Stimulated activated CD4-positive, alpha-beta T cell treated with anti-CD3 and anti-CD28 coated beads, Interleukin-15, amount 100 ng/mL, for 48 hours (primary cell): Measurements from ENCODE around the gene VSIG10L.

Source experiments
- DNase-seq, 2 donors: peaks; one replicate each; pipeline ENCODE4 v3.0.0-alpha.2; 2020; ENCODE audit warnings: low read depth in 2 of 2

VSIG10L gene

DNA sequence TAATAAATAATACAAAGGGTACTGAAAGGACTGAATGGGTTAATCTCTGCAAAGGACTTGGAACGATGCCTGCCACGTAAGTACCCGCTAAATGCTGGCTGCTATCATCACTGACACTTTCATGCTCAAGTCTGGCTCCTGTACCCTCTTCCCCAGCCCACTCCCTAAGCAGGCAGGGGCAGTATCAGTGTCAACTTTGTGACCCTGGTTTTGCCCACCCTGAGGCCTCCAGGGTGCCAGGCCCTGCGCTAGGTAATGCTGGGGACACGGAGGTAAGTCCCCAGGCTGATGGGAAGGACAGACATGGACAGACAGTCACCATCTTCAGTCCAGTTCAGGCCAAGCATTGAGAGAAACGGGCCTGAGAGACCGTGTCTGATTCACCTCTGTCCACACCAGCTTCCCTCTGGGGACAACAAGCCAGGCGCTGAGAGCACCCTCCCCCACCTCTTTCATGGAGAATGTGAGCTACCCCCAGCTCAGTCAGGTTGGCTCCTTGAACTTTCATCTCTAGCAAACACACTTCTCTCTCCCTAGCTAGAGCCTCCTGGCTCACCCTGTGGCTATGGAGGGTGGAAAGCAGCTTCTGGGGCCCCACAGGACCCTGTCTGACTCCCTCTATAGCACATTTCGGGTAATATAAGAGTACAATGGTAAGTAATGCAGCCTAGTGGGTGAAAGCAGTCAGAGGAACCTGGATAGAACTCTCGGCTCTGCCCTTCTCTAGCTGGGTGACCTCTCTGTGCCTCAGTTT, 23.4 kb upstream of the VSIG10L start:
- DNase-seq: no peak

DNA sequence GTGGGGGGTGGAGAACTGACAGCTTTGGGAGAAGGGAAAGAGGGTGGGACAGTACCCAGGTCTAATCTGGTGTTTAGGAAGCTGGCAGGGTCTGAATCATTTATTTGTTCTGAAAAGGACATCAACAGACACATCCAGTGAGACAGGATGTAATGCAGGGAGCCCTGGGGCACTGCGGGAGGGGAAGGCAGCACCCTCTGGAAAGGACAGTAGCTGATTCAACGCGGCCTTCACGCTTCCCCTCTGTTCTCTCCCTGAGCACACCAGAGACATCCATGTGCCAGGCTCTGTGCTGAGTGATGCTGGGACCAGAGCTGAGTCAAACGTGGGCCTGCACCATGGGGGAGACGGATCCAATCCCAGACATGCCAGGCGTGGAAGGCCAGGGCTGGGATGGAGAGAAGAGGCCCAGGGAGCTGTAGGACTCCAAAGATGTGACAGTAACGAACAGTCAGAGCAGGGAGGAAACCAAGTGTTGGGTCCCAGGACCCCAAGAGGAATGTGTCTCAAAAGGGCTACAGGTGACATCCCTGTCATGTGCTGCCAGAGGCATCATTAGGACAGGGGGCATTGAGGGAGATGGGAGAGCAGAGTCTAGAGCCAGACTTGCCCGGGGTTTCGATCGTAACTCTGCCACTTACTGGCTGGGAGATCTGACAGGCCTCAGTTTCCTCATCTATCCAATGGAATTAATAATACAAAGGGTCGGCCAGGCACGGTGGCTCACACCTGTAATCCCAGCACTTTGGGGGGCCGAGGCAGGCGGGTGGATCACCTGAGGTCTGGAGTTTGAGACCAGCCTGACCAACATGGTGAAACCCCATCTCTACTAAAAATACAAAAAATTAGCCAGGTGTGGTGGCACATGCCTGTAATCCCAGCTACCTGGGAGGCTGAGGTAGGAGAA, 22.5 kb upstream of the VSIG10L start:
- DNase-seq: no peak

DNA sequence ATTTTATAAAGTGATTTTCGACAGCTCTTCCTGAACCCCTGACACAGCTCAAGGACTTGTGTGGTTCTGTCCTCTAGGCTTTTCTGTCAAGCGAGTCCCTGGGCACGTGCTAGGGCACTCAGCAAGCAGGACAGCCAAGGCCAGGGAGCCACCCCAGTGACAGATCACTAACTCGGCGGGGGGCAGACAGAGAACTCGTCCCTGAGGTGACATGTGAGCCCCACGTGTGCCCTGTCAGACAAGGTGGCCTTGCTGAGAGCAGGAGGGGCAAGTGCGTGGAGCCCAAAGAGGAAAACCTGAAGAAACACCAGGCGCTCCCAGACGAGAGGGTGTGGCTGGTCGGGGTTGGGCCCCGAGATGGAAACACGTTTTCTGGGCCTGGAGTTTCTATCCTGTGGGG, 19.3 kb upstream of the VSIG10L start:
- no peak for DNase-seq

DNA sequence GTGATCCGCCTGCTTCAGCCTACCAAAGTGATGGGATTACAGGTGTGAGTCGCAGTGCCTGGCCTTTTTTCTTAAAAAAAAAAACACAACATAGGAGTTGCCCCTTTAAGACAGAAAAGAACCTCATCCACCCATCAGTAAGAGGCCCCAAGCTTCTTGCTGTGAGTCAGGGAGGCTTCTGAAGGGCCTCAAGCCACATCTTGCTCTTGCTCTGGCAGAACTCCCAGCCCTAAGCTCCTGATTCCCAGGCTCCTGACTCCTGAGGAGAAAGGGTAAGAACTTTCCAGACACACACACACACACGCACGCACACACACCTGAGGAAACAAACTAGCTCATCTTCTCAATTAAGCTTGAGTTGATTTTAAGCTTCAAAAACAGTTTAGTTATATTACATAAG, 17.4 kb upstream of the VSIG10L start:
- DNase-seq: no peak

DNA sequence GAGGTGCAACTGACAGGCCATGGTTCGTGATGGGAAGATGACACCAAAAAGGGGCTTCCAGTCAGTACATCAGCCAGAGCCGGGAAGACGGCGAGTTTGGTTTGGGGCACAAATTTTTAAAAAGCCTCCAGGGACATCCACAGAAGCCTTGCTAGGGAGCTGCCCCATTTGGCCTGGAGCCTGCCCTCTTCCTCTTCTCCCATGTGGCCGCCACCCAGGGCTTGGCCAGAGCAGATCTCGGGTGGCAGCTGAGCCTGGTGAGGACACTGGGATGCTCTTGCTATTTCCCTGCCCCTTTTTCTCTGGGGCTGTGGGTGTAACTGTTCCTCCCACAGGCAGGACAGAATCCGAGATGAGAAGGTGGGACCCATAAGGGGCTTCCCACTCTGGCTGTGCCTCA, 16.0 kb upstream of the VSIG10L start:
- DNase-seq: no peak

DNA sequence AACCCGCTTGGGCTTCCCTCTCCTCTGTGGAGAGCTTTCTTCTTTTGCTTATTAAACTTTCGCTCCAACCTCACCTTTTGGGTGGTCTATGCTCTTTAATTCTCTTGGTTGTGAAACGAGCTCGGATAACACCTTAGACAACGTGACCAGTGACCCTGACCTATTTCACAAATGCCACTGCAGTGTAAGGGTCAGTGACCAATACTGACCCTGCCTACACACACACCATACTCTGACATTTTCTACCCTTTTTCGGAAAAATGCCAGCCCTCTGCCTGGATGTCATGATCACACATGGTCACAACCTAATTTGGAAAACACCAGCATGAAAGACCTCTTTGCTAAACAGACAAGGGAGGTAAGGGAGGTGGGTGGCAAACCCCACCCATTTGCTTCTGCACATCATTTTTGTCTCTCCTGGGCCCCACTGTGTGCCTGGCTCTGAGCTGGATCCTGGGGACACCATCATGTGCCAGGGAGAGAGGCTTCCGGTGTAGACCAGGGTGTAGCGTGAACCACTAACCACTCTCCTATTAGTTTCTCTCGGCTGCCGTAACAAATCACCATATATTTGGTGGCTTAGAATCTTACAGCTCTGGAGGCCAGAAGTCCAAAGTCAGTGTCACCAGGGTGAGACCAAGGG, 14.3 kb upstream of the VSIG10L start:
- DNase-seq: no peak

DNA sequence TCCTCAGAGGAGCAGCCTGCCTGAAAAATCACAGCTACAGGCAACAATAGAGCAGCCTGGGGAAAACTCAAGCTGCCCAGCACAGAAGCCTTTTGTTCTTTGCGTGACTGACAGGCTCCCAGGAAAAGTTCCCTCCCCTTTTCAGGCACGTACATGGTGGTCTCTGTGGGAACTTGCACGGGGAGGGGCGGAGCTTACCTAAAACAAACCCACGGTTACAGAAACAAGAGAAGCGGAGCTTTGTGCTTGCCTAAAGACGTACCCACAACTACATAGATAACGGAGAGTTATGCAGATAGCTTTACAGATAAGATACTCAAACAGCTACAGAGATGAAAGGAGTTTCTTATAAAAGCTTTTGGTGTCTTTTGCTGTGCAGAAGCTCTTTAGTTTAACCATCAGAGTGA, 12.8 kb upstream of the VSIG10L start:
- no peak for DNase-seq

DNA sequence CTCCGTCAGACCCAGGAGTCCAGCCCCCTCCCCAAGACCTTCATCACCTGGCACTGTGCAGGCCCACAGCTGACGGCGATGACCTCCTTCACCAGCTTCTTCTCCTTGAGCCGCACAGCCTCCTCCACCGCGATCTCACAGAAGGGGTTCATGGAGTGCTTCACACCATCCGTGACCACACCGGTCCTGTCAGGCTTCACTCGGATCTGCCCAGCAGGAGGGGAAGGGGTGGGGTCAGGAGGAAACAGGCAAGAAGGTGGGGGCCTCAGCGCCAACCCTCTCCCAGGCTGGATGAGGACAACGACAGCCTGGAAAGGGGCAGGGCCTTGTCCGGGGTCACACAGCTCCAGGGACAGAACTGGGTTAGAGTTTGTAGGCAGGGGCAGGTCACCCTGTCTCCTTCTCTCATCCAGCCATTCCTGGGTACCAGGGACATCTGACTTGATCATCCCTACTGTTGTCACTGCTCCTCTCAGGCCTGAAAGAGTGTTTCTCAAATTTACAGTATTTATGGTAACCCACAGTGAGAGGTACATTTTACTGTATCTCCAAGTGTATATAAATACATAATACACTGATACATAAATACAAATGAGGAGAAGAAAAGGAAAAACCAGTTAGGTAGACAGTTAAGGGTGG, 12.3 kb upstream of the VSIG10L start:
- no peak for DNase-seq

DNA sequence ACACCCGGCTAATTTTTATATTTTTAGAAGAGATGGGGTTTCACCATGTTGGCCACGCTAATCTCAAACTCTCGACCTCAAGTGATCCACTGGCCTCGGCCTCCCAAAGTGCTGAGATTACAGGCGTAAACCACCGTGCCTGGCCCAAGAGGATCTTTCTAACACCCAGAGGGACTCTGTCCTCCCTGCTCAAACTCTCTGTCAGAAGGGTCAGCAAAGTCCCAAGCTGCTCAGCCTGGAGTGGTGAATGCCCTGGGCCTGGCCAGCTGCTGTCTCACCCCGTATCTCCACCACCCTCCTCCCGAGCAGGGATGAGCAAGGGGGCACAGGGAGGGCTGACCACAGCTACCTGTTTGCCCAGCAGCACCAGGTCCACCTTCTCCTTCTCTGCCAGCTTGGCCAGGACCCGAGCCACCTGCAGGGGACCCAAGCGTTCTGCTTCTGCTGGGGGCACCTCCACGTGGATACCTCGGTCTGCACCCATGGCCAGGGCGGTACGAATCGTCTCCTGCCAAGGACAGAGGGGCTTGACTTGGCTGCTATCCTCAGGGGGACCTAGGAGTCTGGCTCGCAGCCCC, 10.9 kb upstream of the VSIG10L start:
- DNase-seq: no peak

DNA sequence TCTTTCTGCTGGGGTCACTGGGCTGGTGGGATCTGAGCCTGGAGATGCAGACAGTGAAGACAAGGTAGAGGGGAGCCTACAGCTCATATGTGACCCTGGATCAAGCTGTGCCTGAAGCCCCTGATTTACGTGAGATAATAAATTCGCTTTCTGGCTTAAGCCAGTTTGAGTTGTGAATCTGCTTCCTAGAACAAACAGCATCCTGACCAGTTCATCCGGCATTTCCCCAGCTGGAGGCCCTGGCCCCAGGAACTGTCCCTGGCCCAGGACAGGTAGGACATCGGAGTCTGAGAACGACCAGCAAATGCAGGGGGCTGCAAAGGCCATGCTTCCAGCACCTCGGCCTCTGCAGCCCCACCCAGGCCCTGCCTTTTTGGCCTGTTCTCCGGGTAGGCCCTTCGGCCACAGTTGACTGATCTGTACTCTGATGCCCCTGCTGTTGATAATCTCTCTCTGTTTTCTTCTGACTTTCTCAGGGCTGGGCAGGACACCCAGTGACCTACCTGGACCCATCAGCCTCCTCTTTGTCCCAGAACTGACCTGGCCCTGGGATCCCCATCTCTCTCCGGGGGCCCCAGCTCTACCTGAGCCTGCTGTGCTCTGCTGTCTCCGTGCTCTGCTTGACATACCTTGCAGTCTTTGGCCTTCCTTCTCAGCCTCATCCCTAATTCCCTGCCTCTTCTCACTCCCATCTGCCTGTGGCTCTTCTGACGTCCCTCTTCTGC, 9.5 kb upstream of the VSIG10L start:
- no peak for DNase-seq

DNA sequence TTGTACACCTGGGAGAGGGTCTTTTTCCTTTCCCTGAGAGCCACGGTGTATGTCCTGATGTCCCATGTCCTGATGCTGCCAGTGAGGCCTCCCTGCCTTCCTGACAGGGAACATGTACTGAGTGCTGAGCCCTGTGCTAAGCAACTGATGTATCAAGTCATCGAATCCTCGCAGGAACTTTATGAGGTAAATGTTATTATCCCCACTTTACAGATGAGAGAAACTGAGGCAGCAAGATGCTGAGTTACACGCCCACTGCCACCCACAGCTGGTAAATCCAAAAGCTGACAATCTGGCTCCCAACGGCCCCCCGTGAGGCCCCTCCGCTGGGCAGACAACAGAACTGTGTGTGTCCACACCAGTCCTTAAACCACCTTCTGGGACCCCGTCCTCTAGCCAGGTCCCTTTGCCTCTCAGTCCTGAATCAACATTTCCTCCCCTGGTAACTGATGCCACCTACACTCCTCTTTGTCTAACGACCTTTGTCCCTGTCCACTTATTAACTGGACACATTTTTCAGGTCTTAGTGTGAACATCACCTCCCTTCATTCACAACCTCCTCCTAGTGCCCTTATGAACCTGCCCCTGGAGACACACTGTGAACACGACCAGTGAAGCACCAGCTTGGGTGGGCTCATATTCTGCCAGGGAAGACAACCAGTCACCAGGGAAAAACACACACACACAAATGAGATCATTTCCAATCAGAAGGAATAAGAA, 5.4 kb upstream of the VSIG10L start:
- no peak for DNase-seq

DNA sequence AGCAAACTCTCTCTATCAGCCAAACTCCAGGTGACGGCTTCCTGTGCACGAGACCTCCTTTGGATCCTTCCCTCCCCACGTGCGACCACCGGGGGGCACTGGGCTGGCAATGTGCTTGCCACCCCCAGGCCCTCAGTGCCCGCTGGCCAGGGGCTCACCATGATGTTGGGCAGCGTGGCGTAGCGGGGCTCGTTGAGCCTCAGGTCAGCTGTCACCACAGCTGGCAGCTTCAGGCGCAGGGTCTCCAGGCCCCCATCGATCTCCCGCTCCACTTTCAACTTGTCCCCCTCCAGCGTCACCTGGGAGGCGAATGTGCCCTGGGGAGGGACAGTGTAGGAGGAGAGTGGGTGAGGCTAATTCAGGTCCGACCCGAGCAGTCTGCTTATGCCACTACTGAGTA, 4.8 kb upstream of the VSIG10L start:
- DNase-seq: no peak

DNA sequence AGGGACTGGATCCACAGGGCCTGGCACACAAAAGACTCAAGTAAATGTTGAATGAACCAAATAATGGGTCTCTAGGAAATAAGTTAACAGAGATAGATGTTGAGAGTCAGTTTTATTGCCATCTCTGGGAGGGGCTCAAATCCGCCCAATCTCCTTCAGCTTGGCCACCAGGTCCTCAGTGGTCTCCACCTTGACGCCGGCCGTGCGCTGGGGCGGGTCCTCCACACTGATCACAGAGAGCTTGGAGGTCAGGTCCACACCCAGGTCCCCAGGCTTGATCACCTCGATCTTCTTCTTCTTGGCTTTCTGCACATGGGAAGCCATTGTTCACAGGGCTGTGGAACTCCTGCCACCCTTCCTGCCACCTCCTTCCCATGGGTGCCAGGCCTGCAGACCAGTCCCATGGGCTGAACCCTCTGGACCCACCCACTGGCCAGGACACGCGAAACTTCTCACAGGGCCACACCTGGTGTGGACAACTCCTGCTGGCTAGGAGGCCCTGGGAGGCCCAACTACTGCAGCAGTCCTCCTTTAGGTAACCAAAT, 3.2 kb upstream of the VSIG10L start:
- no peak for DNase-seq

DNA sequence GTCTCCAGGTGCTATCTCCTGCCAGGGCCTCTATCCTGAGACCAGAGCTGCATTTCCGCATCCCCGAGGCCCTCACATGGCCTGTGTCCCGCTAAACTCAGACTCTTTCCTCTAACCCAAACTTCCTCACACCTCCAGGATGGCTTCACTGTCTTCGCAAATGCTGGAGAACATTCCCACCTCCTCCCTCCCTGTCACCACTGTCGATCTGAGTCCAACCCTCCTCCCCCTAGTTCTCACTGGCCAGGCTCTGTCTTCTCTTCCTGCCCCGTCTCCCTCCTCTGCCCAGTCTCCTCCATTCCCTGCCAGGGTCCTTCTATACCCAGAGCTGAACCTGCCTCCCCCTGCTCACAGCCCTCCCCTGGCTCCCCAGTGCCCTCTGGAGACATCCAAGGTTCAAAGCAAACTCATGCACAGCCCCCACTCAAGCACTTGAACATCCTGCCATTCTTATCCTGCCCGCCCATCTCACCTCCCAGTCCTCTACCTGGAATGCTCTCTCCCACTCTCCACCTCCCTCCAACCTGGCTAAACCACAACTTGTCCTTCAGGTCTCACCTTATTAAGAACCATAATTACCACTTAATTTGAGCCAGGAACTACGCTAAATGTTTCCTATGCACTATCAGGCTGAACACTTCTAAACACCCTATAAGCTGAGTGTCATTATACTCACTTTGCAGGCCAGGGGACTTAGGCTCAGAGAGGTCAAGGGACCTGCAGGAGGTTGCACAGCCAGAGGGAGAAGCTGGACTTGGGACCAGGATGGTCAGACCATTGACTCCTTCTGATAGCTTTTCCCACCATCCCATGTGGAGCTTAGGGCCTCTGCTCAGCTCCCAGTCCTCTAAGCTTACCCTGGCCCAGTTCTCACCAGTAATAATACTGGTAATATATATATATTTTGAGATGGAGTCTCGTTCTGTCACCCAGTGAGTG, 961 bp upstream of the VSIG10L start:
- DNase-seq: no peak

DNA sequence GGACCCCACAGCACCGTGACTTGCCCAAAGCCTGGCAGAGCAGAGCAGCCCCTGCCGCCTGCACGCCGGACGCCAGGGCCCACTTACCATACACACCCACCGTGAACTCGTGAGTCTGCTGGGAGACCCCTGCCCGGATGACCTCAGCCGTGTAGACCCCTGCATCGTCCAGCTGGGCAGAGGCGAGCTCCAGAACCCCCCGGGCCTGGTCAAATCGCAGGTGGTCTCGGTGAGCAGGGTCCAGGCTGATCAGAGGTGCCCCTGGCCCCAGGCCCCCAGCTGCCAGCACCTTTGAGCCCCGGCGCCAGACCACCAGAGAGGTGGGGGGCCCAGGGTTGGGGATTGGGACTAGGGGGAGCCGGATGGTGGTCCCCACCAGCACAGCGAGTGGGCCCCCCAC, 873 bp downstream of the VSIG10L start:
- DNase-seq: no peak

DNA sequence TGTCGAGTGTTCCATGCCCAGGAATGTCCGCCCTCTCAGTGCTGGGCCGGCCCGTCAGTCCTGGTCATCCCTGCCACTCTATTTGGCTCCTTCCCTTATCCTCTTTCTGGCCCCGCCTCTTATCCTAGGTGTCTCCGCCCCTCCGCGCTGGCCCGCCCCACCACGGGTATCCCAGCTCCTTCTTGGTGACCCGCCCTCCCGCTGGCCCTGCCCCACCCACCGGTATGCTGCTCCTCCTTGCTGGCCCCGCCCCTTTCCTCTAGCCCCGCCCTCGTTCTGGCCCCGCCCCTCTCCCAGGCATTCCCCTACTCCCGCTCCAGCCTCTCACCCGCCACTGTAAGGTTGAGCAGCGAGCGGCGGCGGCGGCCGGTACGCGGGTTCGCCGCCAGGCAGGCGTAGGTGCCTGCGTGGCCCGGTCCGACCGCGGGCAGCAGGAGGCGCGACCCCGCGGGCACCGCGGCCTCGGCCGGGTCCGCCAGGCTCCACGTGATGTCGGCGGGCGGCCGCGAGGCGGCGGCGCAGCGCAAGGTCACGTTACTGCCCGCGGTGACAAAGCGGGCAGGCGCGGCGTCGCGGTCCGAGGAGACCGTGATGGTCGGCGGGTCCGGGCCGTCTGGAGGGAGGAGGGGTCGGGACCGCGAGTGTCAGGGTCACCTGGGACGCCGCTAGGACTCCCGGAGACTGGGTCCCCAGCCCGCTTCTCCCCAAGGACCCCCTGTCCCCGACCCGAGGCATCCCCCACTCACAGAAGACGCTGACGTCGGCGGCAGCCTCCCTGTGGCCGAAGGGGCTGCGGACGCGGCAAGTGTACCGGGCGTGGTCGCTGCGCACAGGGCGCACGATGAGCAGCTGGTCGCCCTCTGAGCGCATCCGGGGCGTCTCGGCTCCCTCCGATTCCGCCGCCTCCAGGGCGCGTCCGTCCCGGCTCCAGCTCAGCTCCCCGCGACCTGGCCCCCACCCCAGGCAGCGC, 2.0 kb downstream of the VSIG10L start:
- peak; percentile 97 to 98 for DNase-seq

DNA sequence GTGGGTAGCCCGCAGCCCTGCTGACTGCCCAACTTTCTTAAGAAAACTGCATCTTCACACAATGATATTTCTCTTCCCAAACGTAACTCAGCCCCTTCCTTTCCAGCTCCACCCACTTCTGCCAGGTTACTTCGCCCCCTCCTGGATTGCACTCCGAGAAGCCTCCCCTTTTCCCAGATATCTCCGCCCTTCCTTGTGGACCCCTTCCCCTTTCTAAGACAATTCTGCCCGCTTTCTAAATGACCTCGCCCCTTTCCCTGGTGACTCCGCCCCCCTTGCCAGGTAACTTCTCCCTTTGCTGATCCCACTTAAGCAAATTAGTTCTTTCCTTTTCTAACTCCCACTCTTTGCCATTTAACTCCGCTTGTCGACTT, 2.6 kb downstream of the VSIG10L start:
- no peak for DNase-seq
